Measurements from ENCODE around the gene APOBEC3H. TPM values are rescaled to one million over a fixed set of nuclear protein-coding genes. Genes with fewer than 3 reads are reported as not detected.

The APOBEC3H gene
- polyA plus RNA-seq, 3 donors = 0.13 to 0.26 TPM; not detected in 1

DNA sequence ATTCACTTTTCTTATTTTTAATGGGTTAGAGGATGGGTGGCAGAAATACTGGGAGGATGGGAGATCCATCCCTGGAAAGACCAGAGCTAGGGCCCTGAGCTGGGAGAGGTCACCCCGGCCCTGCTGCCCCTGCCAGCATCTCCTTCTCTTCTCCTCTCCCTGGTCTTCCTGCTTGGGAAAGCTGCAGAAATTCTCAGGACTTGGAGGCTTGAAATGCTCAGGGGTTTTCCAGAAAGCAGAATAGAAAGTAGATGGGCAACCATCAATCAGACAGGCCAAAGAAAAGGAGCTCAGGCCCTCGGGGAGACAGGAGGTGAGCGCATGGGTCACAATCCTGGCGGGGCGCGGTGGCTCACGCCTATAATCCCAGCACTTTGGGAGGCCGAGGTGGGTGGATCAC lies 1.5 kb downstream of the APOBEC3H start:
- no peak for DNase-seq (ENCODE audit: extremely low read depth in 1 of 11, low read depth in 9 of 11, low spot score in 4 of 11)

DNA sequence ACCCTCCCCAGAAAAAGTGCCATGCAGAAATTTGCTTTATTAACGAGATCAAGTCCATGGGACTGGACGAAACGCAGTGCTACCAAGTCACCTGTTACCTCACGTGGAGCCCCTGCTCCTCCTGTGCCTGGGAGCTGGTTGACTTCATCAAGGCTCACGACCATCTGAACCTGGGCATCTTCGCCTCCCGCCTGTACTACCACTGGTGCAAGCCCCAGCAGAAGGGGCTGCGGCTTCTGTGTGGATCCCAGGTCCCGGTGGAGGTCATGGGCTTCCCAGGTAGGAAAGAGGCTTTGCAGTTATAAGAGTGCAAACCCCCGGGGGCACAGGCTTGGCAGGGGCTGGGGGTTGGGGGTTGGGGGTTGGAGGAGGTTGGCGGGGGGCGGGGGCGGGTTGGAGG lies 4.2 kb downstream of the APOBEC3H start:
- DNase-seq (ENCODE audit: extremely low read depth in 1 of 11, low read depth in 9 of 11, low spot score in 4 of 11) = no peak

DNA sequence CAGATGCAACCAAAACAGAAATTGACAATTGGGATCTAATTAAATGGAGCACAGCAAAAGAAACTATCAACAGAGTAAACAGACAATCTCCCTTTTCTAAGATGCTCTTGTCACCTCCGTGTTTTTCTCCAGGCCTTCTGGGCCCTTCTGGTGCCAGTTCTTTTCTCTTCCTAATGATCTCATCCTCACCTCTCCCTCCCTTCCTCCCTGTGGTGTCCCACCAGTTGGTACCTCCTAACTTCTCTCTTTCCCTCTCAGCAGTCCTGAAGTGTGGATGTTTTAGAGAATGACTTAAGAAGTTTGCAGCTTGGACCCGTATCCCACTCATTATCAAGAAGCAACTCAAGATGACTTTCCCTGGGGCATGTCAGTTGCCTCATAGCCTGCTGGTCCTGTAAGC lies 6.4 kb downstream of the APOBEC3H start:
- no peak for DNase-seq (ENCODE audit: extremely low read depth in 1 of 11, low read depth in 9 of 11, low spot score in 4 of 11)

DNA sequence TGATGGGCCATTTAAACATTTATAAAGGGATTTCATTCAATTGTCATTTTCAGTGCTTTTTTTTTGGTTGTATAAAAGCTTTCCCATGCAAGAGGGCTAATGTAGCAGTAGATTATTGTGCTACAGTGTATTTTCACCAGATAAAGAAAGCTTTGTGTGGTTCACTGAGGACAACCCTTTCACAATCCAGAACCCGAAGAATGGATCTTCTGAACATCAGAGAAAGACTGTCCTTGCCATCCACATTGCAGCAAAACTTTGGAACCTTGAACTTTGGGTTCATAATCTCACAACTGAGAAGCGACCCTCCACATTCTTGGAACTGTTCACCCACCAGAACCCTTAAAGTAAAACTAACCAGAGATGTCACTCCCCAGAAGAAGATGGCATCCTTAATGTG lies 9.3 kb downstream of the APOBEC3H start:
- no peak for DNase-seq (ENCODE audit: extremely low read depth in 1 of 11, low read depth in 9 of 11, low spot score in 4 of 11)

DNA sequence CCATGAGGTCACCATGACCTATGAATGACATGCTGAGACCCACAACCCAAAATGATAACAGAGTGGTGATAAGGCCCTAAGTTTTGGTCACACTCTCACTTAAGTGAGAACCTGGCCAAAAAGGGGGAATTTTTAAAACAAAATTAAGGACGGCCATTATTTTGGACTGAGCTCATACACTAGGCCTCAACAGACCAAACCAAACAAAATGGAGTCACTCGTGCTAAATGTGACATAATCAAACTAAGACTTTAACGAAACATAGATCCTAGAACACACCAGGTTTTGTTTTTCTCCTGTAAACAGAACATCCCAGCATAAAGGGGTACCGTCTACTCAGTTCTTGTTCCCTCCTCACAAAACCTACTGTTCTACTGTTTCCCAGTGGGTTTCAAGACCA lies 11.4 kb downstream of the APOBEC3H start:
- DNase-seq (ENCODE audit: extremely low read depth in 1 of 11, low read depth in 9 of 11, low spot score in 4 of 11) = no peak

DNA sequence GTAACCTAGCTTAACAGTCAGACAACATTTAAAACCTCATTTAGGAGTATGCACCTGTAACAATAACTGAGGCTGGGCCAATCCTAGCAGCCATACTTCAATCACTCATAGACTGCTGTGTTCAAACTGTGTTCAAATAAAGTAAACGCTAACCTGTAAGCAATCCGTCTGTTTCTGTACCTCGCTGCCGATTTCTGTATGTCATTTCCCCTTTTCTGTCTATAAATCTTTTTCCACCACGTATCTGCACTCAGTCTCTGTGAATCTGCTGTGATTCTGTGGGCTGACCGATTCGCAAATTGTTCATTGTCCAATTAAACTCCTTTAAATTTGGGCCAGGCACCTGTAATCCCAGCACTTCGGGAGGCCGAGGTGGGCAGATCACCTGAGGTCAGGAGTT lies 12.3 kb downstream of the APOBEC3H start:
- no peak for DNase-seq (ENCODE audit: extremely low read depth in 1 of 11, low read depth in 9 of 11, low spot score in 4 of 11)

DNA sequence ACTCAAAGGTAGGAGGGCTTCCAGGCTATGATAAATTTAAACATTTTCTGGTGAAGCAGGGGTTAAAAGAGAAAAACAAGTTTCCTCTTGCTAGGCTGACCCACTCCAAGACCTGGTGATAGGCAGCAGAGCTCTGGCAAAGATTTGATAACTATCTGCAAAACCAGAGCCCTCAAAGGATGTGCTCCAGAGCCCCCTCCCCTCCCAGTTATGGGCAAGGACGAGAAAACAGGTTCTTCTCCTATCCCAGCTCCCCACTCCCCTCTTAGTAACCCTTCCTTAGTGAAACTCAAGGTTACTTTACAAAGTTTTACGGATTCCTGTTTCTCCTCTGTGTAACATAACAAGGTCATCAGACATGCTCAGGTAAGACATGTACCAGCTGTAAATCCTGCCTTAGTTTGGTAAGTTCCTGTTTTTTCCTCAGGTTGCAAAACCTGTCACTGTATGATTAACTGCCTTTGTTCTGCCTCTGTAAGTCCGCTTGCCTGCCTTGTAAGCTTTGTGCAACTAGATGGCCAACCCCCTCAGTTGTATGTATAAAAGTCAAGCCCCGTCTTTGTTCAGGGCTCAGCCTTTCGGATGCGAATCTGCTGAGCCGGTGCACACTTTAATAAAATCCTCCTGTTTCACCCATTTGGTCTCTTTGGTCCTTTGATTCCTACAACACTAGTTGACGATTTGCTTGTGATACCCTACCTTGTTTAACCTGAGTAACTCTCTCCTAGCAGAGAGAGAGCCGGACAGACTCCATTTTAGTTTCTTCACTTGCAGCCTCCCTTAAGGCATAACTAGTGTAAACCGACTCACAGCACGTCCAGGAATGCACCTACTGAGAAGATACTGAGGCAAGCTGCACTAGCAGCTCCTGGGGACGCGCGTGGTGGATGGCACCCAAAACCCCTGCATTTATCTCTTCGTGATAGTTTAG lies 13.9 kb downstream of the APOBEC3H start:
- DNase-seq (ENCODE audit: extremely low read depth in 1 of 11, low read depth in 9 of 11, low spot score in 4 of 11) = peak in 4 of 11 donors; percentile 47 to 67 (median 56)

DNA sequence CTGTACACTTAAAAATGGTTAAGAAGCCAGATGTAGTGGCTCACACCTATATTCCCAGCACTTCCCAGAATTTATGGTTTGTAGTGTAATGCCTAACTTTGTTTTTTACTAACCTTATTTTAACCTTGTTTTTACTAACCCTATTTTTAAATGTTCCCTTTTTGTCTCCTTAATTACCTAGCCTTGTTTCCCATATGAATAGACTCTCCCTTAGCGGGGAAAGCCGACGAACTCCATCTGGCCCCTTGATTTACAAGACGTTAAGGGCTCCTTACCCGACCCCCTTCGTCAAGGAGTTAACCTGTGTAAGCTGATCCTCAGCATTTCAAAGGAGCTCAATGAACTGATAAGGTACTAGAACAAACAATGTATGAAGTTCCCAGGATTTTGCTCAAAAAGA lies 17.1 kb downstream of the APOBEC3H start:
- peak in 4 of 11 donors; percentile 43 to 60 (median 50) for DNase-seq (ENCODE audit: extremely low read depth in 1 of 11, low read depth in 9 of 11, low spot score in 4 of 11)

DNA sequence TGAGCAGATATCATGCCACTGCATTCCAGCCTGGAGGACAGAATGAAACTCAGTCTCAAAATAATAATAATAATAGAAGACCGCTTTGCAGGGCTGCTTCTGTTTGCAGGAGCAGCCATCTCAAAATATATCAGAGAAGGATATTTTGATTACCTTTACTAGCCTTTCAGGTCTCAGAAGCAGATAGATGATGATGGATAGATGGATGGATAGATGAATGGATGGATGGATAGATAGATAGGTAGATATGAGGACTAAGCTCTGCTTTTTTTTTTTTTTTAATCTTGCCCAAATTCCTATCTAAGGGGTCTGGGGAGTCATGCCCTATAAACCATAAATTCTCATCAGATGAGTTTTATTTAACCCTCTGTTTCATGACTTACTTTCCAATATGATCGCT lies 18.5 kb downstream of the APOBEC3H start:
- DNase-seq (ENCODE audit: extremely low read depth in 1 of 11, low read depth in 9 of 11, low spot score in 4 of 11) = no peak

DNA sequence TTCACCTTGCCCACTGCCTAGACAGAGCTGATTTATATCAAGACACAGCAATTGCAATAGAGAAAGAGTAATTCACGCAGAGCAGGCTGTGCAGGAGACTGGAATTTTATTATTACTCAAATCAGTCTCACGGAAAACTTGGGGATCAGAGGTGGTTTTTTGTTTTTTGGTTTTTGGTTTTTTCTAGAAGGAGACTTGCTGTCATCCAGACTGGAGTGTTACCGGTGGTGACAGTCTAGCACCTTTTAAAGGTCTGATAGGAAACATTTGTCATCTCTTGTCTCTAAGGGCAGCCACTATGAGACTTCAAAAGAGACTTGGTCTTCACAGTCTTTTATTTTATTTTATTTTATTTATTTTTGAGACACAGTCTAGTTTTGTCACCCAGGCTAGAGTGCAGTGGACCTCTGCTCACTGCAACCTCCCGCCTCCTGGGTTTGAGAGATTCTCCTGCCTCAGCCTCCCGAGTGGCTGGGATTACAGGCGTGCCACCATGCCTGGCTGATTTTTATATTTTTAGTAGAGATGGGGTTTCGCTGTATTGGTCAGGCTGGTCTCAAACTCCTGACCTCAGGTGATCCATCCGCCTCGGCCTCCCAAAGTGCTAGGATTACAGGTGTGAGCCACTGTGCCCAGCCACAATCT lies 19.1 kb downstream of the APOBEC3H start:
- no peak for DNase-seq (ENCODE audit: extremely low read depth in 1 of 11, low read depth in 9 of 11, low spot score in 4 of 11)

DNA sequence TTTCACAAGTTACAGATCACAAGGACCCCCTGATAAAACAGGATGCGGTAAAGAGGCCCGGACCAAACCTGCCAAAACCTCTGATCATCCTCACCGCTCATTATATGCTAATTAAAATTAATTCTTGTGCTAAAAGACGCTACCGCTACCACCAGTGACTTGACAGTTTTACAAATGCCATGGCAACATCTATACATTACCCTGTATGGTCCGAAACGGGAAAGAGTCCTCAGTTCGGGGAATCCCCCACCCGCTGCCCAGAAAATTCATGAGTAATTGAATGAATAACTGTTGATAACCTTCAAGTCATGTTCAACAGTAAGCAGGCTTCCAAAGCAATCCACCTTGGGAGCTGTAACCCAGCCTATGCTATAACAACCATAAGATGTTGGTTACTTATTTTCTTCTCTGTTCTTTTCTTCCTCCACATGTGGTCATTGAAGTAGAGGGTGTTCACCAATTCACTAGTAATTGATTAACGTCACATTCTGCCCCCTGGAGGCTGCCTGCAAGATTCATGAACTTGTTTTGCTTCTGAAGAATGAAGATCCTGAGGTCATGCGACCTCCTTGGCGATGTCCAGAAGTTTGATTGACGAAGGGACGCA lies 20.6 kb downstream of the APOBEC3H start:
- no peak for DNase-seq (ENCODE audit: extremely low read depth in 1 of 11, low read depth in 9 of 11, low spot score in 4 of 11)

DNA sequence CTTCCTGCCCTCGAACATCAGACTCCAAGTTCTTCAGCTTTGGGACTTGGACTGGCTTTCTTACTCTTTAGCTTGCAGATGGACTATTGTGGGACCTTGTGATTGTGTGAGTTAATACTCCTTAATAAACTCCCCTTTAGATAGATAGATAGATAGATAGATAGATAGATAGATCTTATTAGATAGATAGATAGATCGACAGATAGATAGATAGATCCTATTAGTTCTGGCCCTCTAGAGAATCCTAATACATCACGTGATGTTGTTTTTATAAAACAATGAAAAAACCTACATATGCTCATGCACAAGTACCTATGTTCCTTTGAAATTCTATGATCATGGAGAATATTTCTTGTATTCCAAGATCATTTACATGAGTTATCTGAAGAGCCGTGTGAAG lies 23.9 kb downstream of the APOBEC3H start:
- DNase-seq (ENCODE audit: extremely low read depth in 1 of 11, low read depth in 9 of 11, low spot score in 4 of 11) = no peak

DNA sequence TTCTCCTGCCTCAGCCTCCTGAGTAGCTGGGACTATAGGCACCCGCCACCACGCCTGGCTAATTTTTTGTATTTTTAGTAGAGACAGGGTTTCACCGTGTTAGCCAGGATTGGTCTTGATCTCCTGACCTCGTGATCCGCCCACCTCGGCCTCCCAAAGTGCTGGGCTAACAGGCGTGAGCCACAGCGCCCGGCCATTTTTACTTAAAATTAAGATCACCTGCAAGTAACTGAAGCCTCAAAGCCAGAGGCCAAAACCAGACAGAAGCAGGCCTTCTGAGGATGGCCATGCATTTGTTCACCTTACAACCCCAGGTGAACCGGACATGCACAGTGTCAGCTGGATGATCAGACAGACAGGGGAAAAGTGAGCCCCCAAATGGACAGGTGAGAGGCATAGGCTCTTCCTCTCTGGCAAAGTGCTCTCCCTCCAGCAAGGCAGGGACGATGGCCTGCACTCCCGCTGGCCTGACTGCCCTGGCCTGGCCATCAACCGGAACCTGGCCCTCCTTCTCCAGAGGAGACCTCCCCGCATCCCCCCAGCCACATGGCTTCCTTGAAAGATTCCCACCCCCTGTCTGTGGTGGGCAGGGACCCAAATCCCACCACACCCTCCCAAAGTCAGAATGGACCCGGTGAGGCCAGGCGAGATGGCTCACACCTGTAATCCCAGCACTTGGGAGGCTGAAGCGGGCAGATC lies 25.9 kb downstream of the APOBEC3H start:
- DNase-seq (ENCODE audit: extremely low read depth in 1 of 11, low read depth in 9 of 11, low spot score in 4 of 11) = no peak

DNA sequence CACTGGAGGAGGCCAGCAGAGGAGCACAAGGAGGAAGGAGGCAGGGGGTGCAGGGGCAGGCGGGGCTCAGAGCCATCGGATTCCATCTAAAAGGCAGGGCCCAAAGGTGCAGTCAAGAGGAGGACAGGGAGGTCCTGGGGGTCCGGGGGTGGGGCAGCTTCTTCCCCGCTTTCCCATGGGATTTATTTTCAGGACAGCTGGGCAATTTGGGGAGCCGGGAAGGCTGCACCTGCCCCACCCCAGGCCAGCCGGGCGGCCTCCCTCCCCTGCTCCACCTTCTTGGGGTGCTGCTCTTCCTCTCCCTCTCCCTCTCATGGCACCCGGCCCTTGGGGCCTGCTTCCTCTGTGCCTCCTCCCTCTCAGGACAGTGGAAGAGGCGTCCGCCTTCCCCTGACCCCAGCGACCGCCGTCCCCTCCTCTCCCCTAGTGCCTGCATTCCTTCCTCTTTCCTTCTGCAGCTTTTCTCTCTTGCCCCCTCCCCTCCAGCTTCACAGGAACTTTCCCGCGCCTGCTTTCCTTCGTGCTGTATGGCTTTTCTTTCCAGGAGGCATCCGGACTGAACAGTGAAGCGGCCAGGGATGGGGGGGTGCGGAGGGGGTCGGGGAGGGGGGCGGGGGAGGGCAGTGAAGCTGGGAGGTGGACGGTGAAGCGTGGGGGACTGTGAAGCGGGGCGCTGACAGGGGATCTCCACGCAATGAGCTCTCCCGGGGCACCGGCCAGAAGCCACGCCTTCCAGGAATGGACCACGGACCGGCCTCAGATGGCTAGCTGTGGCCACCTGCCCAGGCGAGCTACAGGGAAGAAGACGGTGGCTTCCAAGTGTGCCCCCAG lies 26.9 kb downstream of the APOBEC3H start:
- DNase-seq (ENCODE audit: extremely low read depth in 1 of 11, low read depth in 9 of 11, low spot score in 4 of 11) = peak in 1 of 11 donors; percentile 33

DNA sequence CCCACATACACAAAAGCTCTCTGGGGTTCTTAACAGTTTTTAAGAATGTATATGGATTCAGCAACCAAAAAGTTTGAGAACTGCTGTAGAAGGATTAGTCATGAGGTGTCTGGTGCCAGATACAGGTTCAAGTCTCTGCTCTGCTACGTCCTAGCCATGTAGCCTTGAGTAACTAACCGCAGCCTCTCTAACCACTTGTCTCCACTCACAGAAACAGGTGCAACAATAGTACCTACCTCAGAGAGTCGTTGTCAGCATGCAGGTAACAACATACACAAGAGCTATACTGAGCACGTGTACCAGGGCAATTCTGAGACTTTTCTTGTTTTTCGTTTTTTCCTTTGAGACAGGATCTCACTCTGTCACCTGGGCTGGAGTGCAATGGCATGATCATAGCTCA lies 28.6 kb downstream of the APOBEC3H start:
- no peak for DNase-seq (ENCODE audit: extremely low read depth in 1 of 11, low read depth in 9 of 11, low spot score in 4 of 11)

DNA sequence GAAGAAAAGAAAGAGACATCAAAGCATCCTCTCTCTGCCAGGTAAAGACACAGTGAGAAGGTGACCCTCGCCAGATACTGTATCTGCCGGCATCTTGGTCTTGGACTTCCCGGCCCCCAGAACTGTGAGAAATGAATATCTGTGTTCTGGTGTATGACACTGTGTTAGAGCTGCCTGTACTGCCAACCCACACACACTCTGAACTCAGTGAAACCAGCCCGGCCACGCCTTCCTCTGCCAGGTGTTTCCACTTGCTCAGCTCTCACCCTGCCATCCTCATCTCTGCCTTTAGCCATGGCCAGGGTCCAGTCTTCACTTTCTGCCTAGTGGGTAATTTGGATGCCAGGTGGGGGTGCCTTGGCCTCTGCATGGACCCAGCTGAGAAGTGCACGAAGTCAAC lies 31.5 kb downstream of the APOBEC3H start:
- DNase-seq (ENCODE audit: extremely low read depth in 1 of 11, low read depth in 9 of 11, low spot score in 4 of 11) = no peak

DNA sequence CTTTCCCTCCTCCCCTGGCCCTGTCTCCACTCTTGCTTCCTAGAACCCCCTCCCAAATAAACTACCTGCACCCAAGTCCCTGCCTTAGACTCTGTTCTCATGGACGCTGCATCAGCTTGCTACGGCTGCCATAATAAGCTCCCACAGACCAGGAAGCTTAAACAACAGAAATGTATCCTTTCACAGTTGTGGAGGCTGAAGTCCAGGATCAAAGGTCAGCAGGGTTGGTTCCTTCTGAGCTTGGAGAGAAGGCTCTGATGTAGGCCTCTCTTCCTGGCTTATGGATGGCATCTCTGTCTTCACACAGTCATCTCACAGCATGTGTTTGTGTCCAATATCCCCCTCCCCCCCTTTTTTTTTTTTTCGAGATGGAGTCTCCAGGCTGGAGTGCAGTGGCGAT lies 32.0 kb downstream of the APOBEC3H start:
- no peak for DNase-seq (ENCODE audit: extremely low read depth in 1 of 11, low read depth in 9 of 11, low spot score in 4 of 11)

DNA sequence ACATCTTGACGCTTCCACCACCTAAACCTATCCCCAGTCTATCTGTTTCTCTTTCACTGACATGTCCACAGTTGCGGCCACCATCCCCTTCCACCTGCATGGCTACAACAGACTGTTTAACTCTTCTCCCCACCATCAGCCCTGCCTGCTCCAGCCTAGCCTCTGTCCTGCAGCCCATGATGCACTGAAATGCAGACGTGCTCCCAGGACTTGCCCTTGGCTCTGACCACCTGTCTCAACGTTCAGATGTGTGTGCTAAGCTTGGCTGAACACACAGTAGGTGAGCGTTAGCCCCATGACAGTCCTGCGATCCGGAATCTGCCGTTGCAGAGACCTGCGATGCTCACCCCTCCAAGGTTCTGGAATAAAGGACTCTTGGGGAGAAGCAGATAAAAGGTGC lies 32.7 kb downstream of the APOBEC3H start:
- no peak for DNase-seq (ENCODE audit: extremely low read depth in 1 of 11, low read depth in 9 of 11, low spot score in 4 of 11)

All from renal cortex interstitium (tissue), 11 donors.